ENCODE data around the gene SOST.

GRCh38 chr17:43767053-43767712 lies 8.6 kb upstream of the SOST start:
- no peak for TF ChIP-seq SIN3A (IDR thresholded peaks at IDR 0.05; ENCODE audit: borderline replicate concordance, insufficient read depth, low read length)
- TF ChIP-seq REST (IDR thresholded peaks at IDR 0.05; ENCODE audit: insufficient read depth in 1 of 2, low read depth in 2 of 2, low read length in 2 of 2): no peak
- no peak for TF ChIP-seq TAF1 (IDR thresholded peaks at IDR 0.05; ENCODE audit: borderline replicate concordance, insufficient read depth, low read length)

All from PFSK-1 (cell line).